ENCODE measurements around the gene STARD10. TPM values are rescaled to one million over a fixed set of nuclear protein-coding genes. Genes with fewer than 3 reads are reported as not detected.

The STARD10 gene
- total RNA-seq, 1 experiment from 2014 or later = 55.1 TPM

DNA sequence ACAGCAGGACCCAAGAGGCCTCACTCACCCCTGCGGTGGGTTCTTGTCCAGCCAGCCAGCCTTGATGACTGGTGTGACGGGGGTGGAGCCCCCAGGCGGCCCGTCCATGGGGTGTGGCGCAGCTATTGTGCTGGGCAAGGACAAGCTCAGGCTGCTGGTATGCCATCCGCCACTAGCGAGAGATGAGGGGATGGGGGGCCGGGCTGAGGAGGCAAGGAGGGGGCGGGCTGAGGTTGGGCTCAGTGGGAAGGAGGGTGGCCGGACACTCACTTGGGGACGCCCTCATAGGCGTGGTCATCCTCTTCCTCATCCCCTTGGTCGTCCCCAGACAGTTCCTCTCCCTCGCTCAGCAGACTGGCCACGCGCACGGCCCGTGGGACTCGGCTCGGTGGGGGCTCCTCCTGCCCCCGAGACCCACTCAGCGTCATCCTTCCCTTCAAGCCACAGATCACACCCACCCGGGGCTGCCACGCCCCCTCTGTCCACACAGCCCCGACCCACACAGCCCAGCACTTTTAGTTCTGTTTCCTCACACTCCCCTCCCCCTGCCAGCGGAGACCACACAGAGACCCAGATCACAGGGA lies 81.6 kb downstream of the STARD10 start:
- intact Hi-C loops (cut with micrococcal nuclease; ENCODE audit: unreplicated experiment) = no loop called here
- Mint-ChIP-seq H3K27ac (ENCODE audit: unreplicated experiment) (no peak overlapping the region), H3K4me3 (ENCODE audit: low read depth, unreplicated experiment) (no peak overlapping the region), H3K36me3 (ENCODE audit: insufficient read depth, unreplicated experiment) (peaks cover 20% of the 10 kb centered on the region), H3K4me1 (ENCODE audit: low read depth, unreplicated experiment) (no peaks in the 10 kb centered on the region), H3K9me3 (ENCODE audit: low read depth, unreplicated experiment) (no peaks in the 10 kb centered on the region), H3K27me3 (ENCODE audit: unreplicated experiment) (no peaks in the 10 kb centered on the region)
- TF ChIP-seq, protein P1, sequence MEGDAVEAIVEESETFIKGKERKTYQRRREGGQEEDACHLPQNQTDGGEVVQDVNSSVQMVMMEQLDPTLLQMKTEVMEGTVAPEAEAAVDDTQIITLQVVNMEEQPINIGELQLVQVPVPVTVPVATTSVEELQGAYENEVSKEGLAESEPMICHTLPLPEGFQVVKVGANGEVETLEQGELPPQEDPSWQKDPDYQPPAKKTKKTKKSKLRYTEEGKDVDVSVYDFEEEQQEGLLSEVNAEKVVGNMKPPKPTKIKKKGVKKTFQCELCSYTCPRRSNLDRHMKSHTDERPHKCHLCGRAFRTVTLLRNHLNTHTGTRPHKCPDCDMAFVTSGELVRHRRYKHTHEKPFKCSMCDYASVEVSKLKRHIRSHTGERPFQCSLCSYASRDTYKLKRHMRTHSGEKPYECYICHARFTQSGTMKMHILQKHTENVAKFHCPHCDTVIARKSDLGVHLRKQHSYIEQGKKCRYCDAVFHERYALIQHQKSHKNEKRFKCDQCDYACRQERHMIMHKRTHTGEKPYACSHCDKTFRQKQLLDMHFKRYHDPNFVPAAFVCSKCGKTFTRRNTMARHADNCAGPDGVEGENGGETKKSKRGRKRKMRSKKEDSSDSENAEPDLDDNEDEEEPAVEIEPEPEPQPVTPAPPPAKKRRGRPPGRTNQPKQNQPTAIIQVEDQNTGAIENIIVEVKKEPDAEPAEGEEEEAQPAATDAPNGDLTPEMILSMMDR (IDR thresholded peaks at IDR 0.05; ENCODE audit: unreplicated experiment) = no peak
- CTCF ChIA-PET = no interaction called here
- no TSS peak for BruUV-seq (replicated peaks)
- DNase-seq = no peak

DNA sequence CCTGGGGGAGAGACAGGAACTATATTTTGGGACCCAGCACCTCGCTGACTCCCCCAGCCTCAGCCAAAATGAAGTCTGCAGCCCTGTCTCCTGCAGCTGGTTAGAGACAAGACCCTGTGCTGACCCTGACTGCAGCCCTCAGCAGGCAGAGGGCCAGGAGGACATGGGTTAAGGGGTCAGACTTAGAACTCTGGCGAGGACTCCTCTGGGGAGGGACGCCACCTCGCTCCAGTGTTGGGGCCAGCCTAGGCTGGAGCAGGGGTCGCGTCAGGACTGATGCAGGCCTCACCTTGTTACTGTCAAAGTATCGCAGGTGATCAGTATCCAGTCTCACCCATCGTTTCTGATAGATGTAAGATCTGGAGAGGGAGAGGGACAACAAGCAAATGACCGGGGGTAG lies 82.7 kb downstream of the STARD10 start:
- Mint-ChIP-seq H3K36me3 (ENCODE audit: insufficient read depth, unreplicated experiment) (peaks cover 22% of the 10 kb centered on the region), H3K27me3 (ENCODE audit: unreplicated experiment) (no peaks in the 10 kb centered on the region), H3K27ac (ENCODE audit: unreplicated experiment) (no peak overlapping the region), H3K9me3 (ENCODE audit: low read depth, unreplicated experiment) (no peaks in the 10 kb centered on the region), H3K4me1 (ENCODE audit: low read depth, unreplicated experiment) (no peaks in the 10 kb centered on the region), H3K4me3 (ENCODE audit: low read depth, unreplicated experiment) (no peak overlapping the region)
- CTCF ChIA-PET = no interaction called here
- intact Hi-C loops (cut with micrococcal nuclease; ENCODE audit: unreplicated experiment) = no loop called here
- no TSS peak for BruUV-seq (replicated peaks)
- TF ChIP-seq, protein P1 (IDR thresholded peaks at IDR 0.05; ENCODE audit: unreplicated experiment) = no peak
- no peak for DNase-seq

DNA sequence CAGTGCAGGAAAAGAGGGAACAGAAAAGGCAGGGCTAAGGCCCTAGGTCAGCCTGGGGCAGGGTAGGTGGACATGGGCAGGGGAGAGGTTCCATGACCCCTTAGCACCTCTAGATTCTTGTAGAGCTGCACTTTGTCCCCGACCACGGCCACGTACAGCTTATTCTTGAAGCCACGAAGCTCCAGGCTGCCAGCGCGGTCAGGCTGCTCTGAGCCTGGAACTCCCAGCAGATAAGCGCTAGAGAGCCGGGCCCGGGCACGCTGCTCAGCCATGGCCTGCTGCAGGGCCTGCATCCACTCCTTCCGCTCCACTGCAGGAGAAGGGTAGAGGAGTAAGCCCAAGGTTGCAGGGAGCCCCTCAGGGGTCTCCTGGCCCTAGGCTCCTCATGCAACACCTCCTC lies 83.6 kb downstream of the STARD10 start:
- Mint-ChIP-seq H3K36me3 (ENCODE audit: insufficient read depth, unreplicated experiment) (peaks cover 22% of the 10 kb centered on the region), H3K27me3 (ENCODE audit: unreplicated experiment) (no peaks in the 10 kb centered on the region), H3K9me3 (ENCODE audit: low read depth, unreplicated experiment) (no peaks in the 10 kb centered on the region), H3K4me1 (ENCODE audit: low read depth, unreplicated experiment) (no peaks in the 10 kb centered on the region), H3K4me3 (ENCODE audit: low read depth, unreplicated experiment) (no peak overlapping the region), H3K27ac (ENCODE audit: unreplicated experiment) (no peak overlapping the region)
- no peak for DNase-seq
- intact Hi-C loops (cut with micrococcal nuclease; ENCODE audit: unreplicated experiment) = no loop called here
- TF ChIP-seq, protein P1 (IDR thresholded peaks at IDR 0.05; ENCODE audit: unreplicated experiment) = no peak
- CTCF ChIA-PET = no interaction called here
- no TSS peak for BruUV-seq (replicated peaks)

DNA sequence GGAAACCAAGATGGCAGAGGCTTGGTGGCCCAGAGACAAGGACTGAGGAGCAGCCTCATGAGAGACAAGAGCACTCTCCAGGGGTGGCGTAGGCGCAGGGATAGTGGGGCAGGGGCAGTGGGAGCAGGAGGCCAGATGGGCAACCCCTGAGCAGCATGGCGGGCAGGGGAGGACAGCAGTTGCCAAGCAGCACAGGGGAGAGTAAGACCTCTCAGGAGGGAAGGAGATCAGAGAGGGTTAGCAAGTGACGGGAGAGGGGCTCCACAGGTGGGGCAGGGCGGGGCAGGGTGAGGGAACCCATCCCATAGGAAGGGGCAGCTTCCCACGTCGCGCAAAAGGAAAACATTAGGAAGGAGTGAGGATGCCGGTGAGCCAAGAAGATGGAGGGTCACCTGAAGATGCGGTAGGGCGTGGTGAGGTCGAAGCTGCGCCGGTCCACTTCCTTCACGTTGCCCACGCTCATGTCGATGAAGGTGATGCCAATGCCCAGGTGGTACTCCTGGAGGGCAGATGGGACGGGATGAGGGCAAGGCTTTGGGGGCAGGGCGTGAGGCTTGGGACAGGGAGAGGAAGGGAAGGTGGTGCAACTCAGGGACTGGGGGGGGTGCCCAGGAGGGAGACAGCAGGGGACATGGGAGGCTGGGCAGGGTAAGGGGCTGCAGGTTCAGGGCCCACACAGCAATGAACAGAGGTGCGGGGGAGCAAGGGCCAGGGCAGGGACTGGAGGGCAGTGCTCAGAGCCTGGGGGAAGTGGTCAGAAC lies 84.2 kb downstream of the STARD10 start:
- Mint-ChIP-seq H3K4me1 (ENCODE audit: low read depth, unreplicated experiment) (no peaks in the 10 kb centered on the region), H3K4me3 (ENCODE audit: low read depth, unreplicated experiment) (no peak overlapping the region), H3K27ac (ENCODE audit: unreplicated experiment) (no peak overlapping the region), H3K9me3 (ENCODE audit: low read depth, unreplicated experiment) (no peaks in the 10 kb centered on the region), H3K36me3 (ENCODE audit: insufficient read depth, unreplicated experiment) (peaks cover 22% of the 10 kb centered on the region), H3K27me3 (ENCODE audit: unreplicated experiment) (no peaks in the 10 kb centered on the region)
- no peak for DNase-seq
- no TSS peak for BruUV-seq (replicated peaks)
- intact Hi-C loops (cut with micrococcal nuclease; ENCODE audit: unreplicated experiment) = no loop called here
- CTCF ChIA-PET = no interaction called here
- TF ChIP-seq, protein P1 (IDR thresholded peaks at IDR 0.05; ENCODE audit: unreplicated experiment) = no peak
